Duodenal mucosa (tissue), 2 donors: ENCODE results near the gene IRX4.

Experiments
- H3K27ac ChIP-seq: one replicate; pipeline ENCODE4 v1.7.0; 2013; ENCODE audit warnings: low read depth, low read length
- H3K27me3 ChIP-seq, 2 donors: one replicate each; pipeline ENCODE4 v1.7.0; 2013; ENCODE audit warnings: low read length in 2 of 2, control low read depth in 1 of 2; ENCODE audit not compliant: insufficient read depth in 2 of 2, control insufficient read depth in 1 of 2
- H3K36me3 ChIP-seq, 2 donors: one replicate each; pipeline ENCODE4 v1.7.0; 2013; ENCODE audit warnings: low read length in 2 of 2, control low read depth in 1 of 2; ENCODE audit not compliant: insufficient read depth in 2 of 2, control insufficient read depth in 1 of 2
- H3K4me1 ChIP-seq, 2 donors: one replicate each; pipeline ENCODE4 v1.7.0; 2013; ENCODE audit warnings: low read length in 2 of 2, control low read depth in 1 of 2; ENCODE audit not compliant: insufficient read depth in 2 of 2, control insufficient read depth in 1 of 2
- H3K4me3 ChIP-seq, 2 donors: one replicate each; pipeline ENCODE4 v1.7.0; 2013; ENCODE audit warnings: low read length in 2 of 2, low read depth in 1 of 2
- H3K9ac ChIP-seq, 2 donors: one replicate each; pipeline ENCODE4 v1.7.0; 2013; ENCODE audit warnings: low read length in 2 of 2, low read depth in 1 of 2
- H3K9me3 ChIP-seq, 2 donors: one replicate each; pipeline ENCODE4 v1.7.0; 2013; ENCODE audit warnings: low read length in 2 of 2, control low read depth in 1 of 2; ENCODE audit not compliant: control insufficient read depth in 1 of 2

Gene IRX4

DNA sequence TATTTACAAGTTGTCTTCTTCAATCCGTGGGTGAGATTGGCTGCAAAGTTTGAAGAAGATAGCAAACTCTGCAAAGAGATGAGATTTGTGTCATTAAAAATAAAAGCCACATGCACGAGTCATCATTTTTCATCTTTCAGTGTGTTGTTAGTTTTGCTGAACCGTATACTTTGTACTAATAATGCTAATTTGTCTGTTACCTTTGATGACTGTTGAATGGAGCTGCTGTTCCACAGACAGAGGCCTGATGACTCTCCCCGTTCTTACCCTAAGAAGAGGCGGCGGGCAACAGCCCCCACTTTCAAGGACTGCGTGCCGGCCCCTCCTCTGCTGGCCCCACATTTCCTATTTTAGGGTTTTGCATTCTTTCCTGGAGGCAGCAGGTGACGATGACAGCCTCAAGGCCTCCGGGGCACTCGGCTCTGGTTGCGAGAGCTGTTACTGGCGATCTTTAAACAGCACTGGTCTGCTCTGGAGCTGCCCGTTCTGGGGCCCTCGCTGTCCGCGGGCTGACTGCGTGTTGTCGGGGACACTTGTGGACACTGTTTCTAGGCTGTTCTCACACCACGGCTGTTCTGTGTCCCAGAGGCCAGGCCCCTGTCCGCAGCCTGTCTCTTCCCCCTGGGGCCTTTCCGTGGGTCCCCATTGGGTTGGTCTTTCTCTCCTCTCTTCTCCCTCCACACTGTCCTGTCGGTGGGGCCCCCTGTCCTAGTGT, 46.4 kb downstream of the IRX4 start:
- no peaks in the 10 kb centered on the region for H3K9me3 ChIP-seq
- no peaks in the 10 kb centered on the region for H3K36me3 ChIP-seq
- no peak overlapping the region for H3K9ac ChIP-seq
- no peak overlapping the region for H3K27ac ChIP-seq
- no peaks in the 10 kb centered on the region for H3K4me1 ChIP-seq
- H3K4me3 ChIP-seq: no peak overlapping the region
- H3K27me3 ChIP-seq: peaks cover 40 to 53% of the 10 kb centered on the region in 2 donors

DNA sequence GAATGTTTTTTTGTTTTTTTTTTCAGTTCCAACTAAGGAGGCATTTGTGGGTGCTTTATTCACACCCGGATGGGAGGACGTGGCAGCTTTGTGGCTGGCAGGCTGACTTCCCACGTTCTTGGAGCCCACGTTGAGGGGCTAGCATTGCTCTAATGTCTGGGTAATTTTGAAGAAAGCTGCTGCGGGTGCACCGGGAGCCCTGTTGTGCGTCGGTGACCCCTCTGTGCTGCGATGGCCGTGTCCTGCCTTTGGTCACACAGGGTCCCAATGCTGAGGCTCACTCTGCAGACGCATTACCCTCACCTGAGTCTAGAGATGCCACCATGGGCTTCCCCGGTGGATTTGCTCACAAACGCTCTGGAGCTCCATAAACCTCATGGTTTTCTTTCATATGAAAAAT, 47.3 kb downstream of the IRX4 start:
- Histone ChIP-seq H3K36me3 (no peaks in the 10 kb centered on the region), H3K27me3 (peaks cover 31 to 44% of the 10 kb centered on the region in 2 donors), H3K9ac (no peak overlapping the region), H3K9me3 (no peaks in the 10 kb centered on the region), H3K4me1 (no peaks in the 10 kb centered on the region), H3K27ac (no peak overlapping the region), H3K4me3 (no peak overlapping the region)

DNA sequence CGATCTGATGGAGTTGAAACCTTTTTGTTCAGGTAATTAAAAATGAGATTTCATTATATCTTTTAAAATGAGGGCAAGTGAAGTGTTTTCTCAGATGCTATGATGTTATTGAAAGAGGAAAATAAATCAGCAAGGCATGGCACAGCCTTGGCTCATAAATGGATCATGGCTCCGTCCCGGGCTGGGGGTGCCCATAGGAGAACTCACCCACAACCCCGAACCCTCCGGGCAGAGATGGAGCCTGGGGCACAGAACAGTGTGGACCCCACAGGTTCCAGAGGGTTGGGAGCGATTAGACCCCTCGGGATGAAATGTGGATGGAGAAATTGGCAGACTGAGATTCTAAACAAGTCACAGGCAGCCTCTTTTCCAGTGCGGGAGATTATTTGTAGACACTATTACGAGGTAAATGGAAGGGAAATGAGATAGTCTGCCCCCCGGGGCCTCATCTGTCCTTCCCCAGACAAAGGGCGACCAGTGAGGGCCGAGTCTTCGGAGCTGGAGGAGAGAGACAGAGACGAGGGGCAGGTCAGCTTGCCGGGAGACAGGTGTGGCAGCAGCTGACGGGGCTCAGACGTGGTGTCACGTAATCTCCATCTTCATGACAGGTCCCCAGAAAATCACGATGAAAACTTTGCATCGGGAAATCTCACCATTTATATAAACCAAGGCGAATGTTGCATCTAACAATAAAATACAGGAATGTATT, 47.9 kb downstream of the IRX4 start:
- no peaks in the 10 kb centered on the region for H3K9me3 ChIP-seq
- H3K4me3 ChIP-seq: no peak overlapping the region
- H3K36me3 ChIP-seq: no peaks in the 10 kb centered on the region
- no peaks in the 10 kb centered on the region for H3K4me1 ChIP-seq
- no peak overlapping the region for H3K27ac ChIP-seq
- peaks cover 25 to 38% of the 10 kb centered on the region in 2 donors for H3K27me3 ChIP-seq
- H3K9ac ChIP-seq: no peak overlapping the region

DNA sequence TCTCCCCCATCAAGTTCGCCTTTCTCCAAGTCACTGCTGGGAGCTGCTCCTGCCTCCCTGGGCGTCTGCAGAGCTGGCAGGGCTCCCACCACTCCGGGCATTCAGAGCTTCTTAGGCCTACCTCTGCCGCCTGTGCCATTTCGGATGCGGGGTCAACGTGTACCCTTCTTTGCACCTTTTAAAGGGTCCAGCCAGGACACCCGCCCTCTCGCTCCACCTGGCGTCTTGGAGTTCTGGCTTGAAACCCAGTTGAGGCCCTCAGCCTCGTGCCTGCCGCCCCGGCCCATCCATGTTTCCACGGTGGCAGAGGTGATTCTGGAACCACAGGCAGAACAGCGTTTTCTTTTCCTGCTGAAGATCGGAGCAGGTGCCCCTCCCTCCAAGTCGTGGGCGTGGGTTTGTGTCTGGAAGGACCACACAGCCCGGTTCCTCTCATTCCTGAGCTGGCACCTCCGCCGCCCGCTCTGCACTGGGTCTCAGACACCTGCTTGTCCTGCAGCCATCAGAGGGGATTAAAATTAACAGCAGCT, 48.6 kb downstream of the IRX4 start:
- no peak overlapping the region for H3K27ac ChIP-seq
- no peak overlapping the region for H3K9ac ChIP-seq
- H3K9me3 ChIP-seq: no peaks in the 10 kb centered on the region
- no peaks in the 10 kb centered on the region for H3K36me3 ChIP-seq
- peaks cover 22 to 36% of the 10 kb centered on the region in 2 donors for H3K27me3 ChIP-seq
- no peaks in the 10 kb centered on the region for H3K4me1 ChIP-seq
- H3K4me3 ChIP-seq: no peak overlapping the region

DNA sequence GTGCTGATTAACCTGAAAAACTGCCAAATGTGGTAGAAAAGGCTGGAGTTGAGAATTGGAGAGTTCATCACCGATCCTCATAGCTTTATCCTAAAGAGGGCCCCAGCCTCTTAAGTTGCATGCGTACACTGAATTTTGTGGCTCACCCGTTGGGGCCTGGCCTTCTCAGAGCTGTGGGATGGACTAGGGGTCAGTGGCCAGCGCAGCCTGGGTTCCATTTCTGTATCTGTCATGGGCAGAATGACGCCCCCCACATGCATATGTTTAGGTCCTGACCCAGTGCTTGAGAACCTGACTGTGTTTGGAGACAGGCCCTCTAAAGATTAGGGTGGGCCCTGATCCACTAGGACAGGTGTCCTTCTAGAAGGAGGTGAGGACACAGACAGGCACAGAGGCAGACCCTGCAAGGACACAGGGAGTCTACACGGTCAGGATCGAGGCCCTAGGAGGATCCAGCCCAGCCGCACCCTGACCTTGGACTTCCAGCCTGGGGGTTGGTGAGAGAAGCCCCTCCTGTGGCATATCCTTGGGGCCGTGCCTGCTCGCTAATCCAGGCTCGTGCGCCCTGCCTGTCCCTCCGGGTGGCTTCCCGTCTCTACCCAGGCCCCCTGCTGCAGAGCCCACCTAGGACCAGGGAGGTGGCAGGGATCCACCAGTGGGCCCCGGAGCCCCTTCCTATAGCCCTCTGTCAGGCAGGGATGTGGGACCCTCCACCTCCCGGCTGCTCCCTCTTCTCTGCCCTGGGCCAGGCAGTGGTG, 49.3 kb downstream of the IRX4 start:
- Histone ChIP-seq H3K9me3 (no peaks in the 10 kb centered on the region), H3K4me1 (no peaks in the 10 kb centered on the region), H3K4me3 (no peak overlapping the region), H3K27ac (no peak overlapping the region), H3K9ac (no peak overlapping the region), H3K27me3 (peaks cover 18 to 36% of the 10 kb centered on the region in 2 donors), H3K36me3 (no peaks in the 10 kb centered on the region)

DNA sequence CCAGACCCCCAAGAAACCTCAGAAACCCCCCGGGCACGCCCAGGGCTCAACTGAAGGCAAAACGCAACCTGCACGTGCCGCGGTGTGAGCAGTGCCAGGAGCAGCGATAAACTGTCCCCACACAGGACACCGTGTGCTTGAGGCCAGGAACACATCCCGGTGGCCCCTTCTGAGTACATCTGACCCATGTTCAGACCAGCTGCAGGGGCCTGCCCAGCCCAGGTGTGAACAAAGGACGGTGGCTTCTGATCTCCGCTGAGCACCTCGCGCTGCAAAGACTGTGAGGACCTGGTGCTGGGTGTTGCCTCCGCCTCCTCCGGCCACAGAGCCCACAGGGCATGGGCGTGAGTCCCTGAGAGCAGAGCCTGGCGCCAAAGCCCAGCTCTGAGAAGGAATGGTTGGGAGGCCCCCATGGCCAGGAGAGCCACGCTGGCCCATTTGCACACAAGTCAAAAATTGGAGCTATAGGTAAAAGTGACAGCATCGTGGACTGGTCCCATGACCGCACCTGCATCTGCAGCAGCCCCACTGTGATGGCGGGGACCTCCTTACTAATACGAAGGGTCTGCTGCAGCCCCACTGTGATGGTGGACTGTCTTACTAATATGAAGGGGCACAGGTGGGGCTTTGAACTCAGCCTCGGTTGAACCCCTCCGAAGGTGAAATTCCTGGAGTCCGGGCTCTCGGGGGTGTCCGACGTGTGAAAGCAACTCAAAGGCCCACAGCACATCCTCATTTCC, 50.0 kb downstream of the IRX4 start:
- Histone ChIP-seq H3K4me1 (no peaks in the 10 kb centered on the region), H3K9ac (no peak overlapping the region), H3K27ac (no peak overlapping the region), H3K9me3 (no peaks in the 10 kb centered on the region), H3K27me3 (peaks cover 18 to 30% of the 10 kb centered on the region in 2 donors), H3K36me3 (no peaks in the 10 kb centered on the region), H3K4me3 (no peak overlapping the region)

DNA sequence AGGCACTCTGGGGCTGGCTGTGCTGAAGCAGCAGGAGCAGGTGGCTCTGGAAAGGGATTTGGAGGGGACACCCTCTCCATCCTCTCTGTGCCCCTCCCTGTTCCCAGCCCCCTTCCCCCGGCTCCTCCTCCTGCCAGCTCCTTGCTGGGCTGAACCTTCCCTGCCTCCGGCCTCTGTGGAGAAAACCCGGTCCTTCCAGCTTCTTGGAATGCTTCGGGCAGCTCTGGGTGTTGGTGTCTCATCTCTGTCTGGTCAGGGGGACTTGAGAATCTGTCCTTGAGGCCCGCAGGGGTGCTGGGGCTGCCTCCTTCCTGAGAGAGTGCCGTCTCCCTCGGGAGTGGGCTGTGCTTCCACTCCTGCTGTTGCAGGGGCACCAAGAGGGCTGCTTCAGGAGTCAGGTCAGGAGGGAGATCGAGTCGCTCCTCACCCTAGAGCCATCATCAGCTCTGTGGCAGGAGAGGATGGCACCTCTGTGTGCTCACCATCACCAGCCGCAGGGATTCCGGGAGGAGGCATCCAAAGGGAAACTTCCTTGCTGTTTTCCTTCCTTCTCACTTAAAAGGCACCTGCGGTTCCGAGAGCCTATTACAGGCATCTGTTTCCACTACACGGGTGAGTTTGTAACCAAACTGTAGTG, 50.9 kb downstream of the IRX4 start:
- Histone ChIP-seq H3K4me3 (no peak overlapping the region), H3K9ac (no peak overlapping the region), H3K27me3 (peaks cover 12 to 27% of the 10 kb centered on the region in 2 donors), H3K9me3 (no peaks in the 10 kb centered on the region), H3K36me3 (no peaks in the 10 kb centered on the region), H3K27ac (no peak overlapping the region), H3K4me1 (no peaks in the 10 kb centered on the region)

DNA sequence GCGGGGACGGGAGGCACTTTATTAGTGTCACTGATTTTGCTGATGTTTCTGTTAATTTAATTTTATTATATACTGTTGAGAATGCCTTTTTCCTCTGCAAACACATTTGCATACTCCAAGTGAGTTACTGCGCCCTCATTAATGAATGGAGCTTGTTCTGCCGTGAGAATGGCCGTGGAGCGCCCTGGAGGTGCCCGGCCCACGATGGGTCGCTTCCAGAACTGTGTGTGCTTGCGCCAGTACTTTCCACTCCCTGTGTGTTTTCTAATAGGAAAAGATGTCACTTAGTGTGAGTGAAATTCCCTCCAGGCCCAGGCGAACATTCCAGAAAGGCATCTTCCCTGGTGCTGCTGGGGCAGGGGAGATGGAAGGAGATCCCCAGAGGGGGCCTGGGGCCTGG, 51.5 kb downstream of the IRX4 start:
- no peak overlapping the region for H3K27ac ChIP-seq
- no peak overlapping the region for H3K9ac ChIP-seq
- H3K36me3 ChIP-seq: no peaks in the 10 kb centered on the region
- H3K27me3 ChIP-seq: peaks cover 11 to 22% of the 10 kb centered on the region in 2 donors
- no peaks in the 10 kb centered on the region for H3K9me3 ChIP-seq
- H3K4me1 ChIP-seq: no peaks in the 10 kb centered on the region
- H3K4me3 ChIP-seq: no peak overlapping the region

DNA sequence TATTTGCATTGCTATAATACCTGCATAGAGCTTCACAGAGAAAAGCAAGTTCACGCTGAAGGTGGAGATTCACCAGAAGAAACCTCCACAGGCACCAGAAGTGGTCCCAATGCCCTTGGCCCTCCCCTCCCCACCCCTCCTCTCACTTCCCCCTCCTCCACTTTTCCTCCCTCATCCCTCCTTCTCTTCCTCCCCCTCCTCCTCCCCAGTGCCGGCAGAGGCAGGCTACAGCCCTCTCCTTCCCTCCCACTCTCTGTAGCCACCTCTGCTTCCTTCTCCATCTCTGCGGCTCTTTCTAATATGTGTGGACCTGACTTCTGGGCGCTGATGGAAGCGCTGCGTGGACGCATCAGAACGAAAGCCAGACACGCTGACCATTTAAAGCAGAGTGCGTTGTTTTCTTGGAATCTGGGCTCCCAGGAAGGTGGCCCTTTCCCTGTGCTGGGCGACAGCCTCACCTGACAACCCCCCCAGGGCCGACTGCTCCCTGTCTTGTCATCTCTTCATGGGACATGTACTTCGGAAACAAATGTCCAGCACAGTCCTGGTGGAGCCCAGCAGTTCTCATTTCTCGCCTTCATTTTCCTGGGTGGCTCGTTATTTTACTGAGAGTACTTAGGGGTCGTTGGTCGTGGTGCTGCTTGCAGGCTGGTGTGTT, 52.0 kb downstream of the IRX4 start:
- Histone ChIP-seq H3K4me3 (no peak overlapping the region), H3K9me3 (no peaks in the 10 kb centered on the region), H3K4me1 (no peaks in the 10 kb centered on the region), H3K27ac (no peak overlapping the region), H3K36me3 (no peaks in the 10 kb centered on the region), H3K27me3 (peaks cover 11 to 19% of the 10 kb centered on the region in 2 donors), H3K9ac (no peak overlapping the region)
